GM21619 (cell line): ENCODE measurements around the gene CMTM2.
"Not testable (repeated sequence)": the region's sequence is repeated elsewhere in the genome, so short reads cannot be mapped to it uniquely, and the experiment has no call there.

Experiments used
- ATAC-seq: cut with Tn5 transposase; IDR thresholded peaks from one replicate; pipeline ENCODE4 v1.9.1; 2021; ENCODE audit not compliant: unreplicated experiment

CMTM2 gene

GRCh38 chr16:66552286-66553177 lies 26.7 kb upstream of the CMTM2 start, which contains the start of gene CKLF:
CKLF (plus strand) TSS chr16:66552576; CDS start chr16:66552716, 140 bp downstream.
- ATAC-seq = peak; percentile 68

- no peak for ATAC-seq
These were observed 26.0 kb upstream of the CMTM2 start for GRCh38 chr16:66553223-66553622.

DNA sequence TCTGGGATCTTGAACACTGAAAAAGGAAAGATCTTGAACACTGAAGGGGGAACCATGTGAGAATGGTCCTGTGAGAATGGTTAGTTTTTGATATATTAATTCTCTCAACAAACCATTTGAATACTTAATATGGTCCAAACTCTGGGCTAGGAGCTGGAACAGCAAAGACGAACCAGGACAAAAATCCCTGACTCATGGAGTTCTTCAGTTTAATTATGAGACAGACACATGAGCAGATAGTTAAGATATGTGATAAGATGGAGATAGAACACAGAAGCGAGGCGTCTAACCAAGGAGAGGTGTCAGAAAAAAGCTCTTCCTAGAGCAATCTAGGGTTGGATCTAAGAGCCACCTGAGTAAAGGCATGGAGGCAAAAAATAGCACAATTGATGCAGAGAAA lies 25.2 kb upstream of the CMTM2 start:
- no peak for ATAC-seq

- ATAC-seq = no peak
These were observed 24.8 kb upstream of the CMTM2 start for GRCh38 chr16:66554495-66554894.

DNA sequence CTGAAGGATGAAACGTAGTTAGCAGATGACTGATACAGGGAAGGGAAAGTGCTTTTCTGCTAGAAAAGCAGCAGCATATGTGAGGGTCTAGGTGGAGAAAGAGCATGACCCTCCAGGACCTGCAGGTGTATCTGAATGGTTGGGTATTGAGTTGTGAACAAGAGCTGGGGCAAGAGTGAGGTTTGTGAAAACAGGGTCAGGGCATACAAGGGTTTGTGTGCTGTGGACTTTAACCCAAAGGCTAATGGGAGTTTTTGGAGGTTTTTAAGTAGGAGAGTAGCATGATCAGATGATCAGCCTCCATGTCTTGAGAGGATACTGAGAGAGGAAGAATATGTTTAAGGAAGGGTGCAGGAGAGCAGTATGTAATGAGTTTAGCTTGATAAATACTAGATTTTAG lies 19.2 kb upstream of the CMTM2 start:
- no peak for ATAC-seq

- ATAC-seq = no peak
These were observed 17.7 kb upstream of the CMTM2 start for GRCh38 chr16:66561381-66562080.

GRCh38 chr16:66562409-66562808 lies 16.9 kb upstream of the CMTM2 start:
- no peak for ATAC-seq

DNA sequence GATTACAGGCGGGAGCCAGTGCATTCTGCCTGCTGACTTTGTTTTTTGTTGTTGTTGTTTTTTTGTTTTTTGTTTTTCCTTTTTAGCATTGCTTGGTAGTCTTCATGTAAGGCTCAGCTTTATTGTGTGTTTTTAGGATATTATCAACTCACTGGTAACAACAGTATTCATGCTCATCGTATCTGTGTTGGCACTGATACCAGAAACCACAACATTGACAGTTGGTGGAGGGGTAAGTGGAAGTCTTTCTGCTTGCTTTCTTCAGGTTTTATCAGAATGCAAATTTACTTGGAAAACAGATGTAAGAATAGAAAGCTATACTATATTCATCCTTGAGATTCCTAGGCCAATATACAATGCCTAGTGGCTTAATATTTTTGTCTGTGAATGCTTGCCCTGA lies 16.3 kb upstream of the CMTM2 start:
- no peak for ATAC-seq

DNA sequence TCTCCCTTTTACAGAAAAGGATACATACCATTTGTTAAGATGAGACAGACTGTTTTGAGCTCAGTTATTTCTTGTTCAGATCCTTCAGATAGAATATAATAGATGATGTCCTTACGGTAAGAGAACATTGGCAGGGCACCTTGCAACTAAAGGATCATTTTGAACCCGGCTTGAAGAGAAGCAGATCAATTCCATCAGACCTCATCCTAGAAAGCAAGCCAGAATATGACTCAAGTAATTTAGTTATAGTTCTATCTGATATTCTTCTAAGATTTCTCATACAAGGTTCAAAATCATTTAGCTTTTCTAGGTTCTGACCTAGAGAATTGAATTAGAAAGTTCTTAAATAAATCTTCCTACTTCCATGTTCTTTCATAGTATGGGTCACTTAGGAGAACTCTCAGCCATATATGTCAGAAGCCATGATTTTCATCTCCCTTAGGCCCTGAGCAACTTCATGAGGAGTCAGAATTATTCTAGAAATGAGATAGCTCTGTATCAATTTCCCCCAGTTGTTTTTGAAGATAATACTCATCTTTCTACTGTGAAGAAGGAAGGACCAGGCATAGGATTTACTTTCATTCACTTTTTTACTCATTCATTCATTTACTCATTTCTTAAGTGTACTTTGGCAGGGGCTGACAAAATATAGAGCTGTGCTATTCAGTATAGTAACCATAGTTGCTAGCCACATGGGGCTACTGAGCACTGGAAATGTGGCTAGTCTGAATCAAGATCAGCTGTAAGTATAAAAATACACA lies 15.5 kb upstream of the CMTM2 start:
- no peak for ATAC-seq

- ATAC-seq = no peak
These were observed 13.0 kb upstream of the CMTM2 start, which contains the start of gene CMTM1 for GRCh38 chr16:66566051-66566901. CMTM1 (plus strand) TSS chr16:66566439; CDS start chr16:66566514, 75 bp downstream.

GRCh38 chr16:66567270-66567669 lies 12.0 kb upstream of the CMTM2 start:
- not testable (repeated sequence) for ATAC-seq

GRCh38 chr16:66568355-66568754 lies 10.9 kb upstream of the CMTM2 start:
- no peak for ATAC-seq

DNA sequence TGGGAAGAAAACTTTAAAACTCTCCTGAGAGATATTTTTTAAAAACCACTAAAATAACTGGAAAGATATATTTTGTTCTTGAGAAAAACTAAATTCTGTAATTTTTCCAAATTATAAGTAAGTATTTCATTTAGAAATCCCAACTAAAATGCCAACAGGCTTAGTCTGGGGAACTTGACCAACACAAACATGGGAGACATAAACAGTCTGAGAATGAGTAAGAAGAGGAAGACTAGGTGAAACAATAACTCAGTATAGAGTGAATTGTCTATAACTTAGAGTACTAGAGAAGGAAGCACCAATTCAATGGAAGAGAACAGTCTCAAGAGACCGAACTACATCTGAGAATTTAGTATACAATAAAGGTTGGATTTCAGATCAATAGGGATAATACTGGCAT lies 10.1 kb upstream of the CMTM2 start:
- ATAC-seq = no peak

DNA sequence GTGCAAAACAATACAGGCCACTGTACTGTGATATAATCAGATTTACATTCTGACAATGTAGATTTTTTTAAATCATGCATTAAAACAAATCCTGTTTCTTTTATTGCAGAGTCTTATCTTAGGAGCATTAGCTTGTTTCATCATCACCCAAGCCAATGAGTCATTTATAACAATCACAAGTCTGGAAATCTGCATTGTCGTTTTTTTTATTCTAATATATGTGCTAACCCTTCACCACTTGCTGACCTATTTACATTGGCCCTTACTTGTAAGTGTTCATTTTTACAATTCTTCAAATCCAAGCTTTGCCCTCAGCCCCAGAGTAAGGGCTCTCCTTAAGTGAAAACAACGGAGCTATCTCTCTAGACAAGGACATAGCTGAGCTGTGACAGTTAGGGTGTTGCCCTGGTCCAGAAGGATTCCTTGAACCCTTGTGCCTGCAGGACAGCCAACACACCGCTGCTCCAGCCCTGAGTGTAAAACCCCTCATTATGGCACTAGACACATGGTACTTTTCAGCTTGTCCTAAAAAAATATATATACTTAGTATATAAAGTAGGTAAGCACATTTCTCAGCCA lies 9.3 kb upstream of the CMTM2 start:
- no peak for ATAC-seq

GRCh38 chr16:66572356-66572755 lies 6.9 kb upstream of the CMTM2 start:
- ATAC-seq = no peak

- no peak for ATAC-seq
These were observed 5.2 kb upstream of the CMTM2 start for GRCh38 chr16:66574081-66574480.

- no peak for ATAC-seq
These were observed 4.7 kb upstream of the CMTM2 start for GRCh38 chr16:66574531-66574930.

DNA sequence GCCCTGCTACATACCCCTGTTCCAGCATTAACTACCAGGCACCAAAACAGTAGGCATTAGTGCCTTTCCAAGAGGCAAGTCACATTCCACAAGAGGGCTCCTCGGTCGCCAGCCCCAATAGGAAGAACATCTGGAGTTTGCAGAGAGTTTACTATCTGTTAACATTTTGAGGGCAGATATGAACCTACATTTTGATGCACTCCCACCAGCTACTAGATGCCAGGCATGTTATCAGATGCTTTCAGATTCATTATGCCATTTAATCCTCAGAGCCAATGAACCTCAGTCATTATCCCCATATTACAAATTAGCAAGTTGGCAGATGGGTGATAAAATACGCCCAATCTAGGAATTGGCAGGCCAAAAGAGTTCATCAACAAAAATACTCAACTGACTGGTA lies 4.2 kb upstream of the CMTM2 start:
- ATAC-seq = no peak

- no peak for ATAC-seq
These were observed 3.0 kb upstream of the CMTM2 start for GRCh38 chr16:66576296-66576695.

DNA sequence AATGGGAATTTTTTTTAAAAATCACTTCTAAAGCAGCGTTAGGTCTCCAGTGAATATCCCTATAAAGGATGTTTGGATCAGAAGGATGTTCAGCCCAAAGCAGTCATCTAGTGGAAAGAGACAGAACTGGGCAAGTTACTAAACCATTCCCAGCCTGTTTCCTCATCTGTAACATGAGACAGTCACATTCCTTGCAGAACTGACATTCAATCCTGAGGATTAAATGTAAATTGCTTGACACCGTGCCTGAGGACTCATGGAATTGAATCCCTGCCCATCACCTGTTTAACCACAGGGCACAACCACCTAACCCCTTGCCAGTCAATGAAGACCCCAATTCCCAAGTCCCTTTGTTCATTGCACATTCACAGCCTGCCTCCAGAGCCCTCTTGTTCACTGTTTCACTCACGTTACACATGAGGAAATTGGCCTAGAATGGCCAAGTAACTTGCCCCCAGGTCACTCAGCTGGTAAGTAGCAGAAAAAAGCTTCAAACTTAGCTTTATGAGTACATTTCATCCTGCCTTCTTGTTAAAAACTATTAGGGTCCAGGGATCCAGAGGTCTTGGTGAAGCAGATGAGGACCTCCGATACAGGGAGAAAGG lies 1.4 kb downstream of the CMTM2 start:
- ATAC-seq = no peak
